B cell (primary cell): ENCODE measurements around the gene IFIT2. TPM values are rescaled to one million over a fixed set of nuclear protein-coding genes. Genes with fewer than 3 reads are reported as not detected.
A peak's percentile ranks its signal among the peaks of the same experiment; 100 is the strongest.

Experiments
- ATAC-seq: fragments of 200-7000 bp; cut with Tn5 transposase; one replicate; pipeline ENCODE4 v1.10.0; 2021; ENCODE audit warnings: low read depth, mild to moderate bottlenecking, moderate number of reproducible peaks, moderate library complexity
- CTCF ChIA-PET: fragments of 350-600 bp; sonication (Branson Sonifier 250); formaldehyde crosslinking; loops from one replicate; lab custom pipeline; 2021; ENCODE audit warnings: antibody characterized with exemption, inconsistent platforms; lab: Charles Lee
- POLR2A ChIA-PET: fragments of 350-600 bp; sonication (Branson Sonifier 250); formaldehyde crosslinking; loops from one replicate; lab custom pipeline; 2021; ENCODE audit warnings: antibody characterized with exemption; lab: Charles Lee
- DNase-seq: peaks from one replicate; pipeline ENCODE4 v3.0.0; 2013
- H2AFZ ChIP-seq: 2 replicates; pipeline ENCODE4 v1.6.1; 2012; ENCODE audit warnings: mild to moderate bottlenecking, low read depth, low read length; ENCODE audit not compliant: insufficient read depth, poor library complexity, severe bottlenecking
- H3K27ac ChIP-seq, 2 donors: 1 replicate in 1 of 2; 2 replicates in 1 of 2; pipeline ENCODE4 v1.5.1; 2012 to 2013; ENCODE audit warnings: low read length in 2 of 2, mild to moderate bottlenecking in 2 of 2, moderate library complexity in 1 of 2
- H3K27me3 ChIP-seq, 4 experiments: fragments of 200-600 bp in 1 of 4; sonication (generic) in 1 of 4; replicated peaks in 1 of 4; 1 replicate in 2 of 4; 2 replicates in 2 of 4; pipeline versions ENCODE4 v1.6.1 to v1.7.0; 2013 to 2016; ENCODE audit warnings: low read length in 3 of 4, mild to moderate bottlenecking in 2 of 4, mixed read lengths in 1 of 4, moderate library complexity in 1 of 4; ENCODE audit not compliant: insufficient read depth in 4 of 4, control insufficient read depth in 3 of 4; ENCODE audit errors: control extremely low read depth in 1 of 4
- H3K36me3 ChIP-seq, 2 experiments: replicated peaks in 1 of 2; 1 replicate in 1 of 2; 2 replicates in 1 of 2; pipeline versions ENCODE4 v1.6.1 to v1.7.1; 2013; ENCODE audit warnings: low read length in 1 of 2; ENCODE audit not compliant: insufficient read depth in 2 of 2, control insufficient read depth in 1 of 2; ENCODE audit errors: control extremely low read depth in 1 of 2, extremely low read depth in 1 of 2
- H3K4me1 ChIP-seq, 2 donors: fragments of 200-600 bp in 1 of 2; sonication (generic) in 1 of 2; 1 replicate in 1 of 2; 2 replicates in 1 of 2; pipeline versions ENCODE4 v1.5.1 to v1.6.1; 2013 to 2017; ENCODE audit warnings: low read length in 2 of 2; ENCODE audit not compliant: control insufficient read depth in 2 of 2, insufficient read depth in 2 of 2
- H3K4me2 ChIP-seq: replicated peaks from 2 replicates; pipeline ENCODE3; 2012; ENCODE audit warnings: mild to moderate bottlenecking, low read depth, low read length; ENCODE audit not compliant: poor library complexity, severe bottlenecking
- H3K4me3 ChIP-seq, 5 experiments: fragments of 200-600 bp in 1 of 5; sonication (generic) in 1 of 5; 1 replicate in 3 of 5; 2 replicates in 2 of 5; pipeline versions ENCODE4 v1.5.1 to v1.7.0; 2011 to 2016; ENCODE audit warnings: low read length in 4 of 5, mild to moderate bottlenecking in 4 of 5, low read depth in 2 of 5, control low read depth in 1 of 5, moderate library complexity in 1 of 5; ENCODE audit not compliant: insufficient read depth in 1 of 5; ENCODE audit errors: control extremely low read depth in 1 of 5, extremely low read depth in 1 of 5
- H3K79me2 ChIP-seq: fragments of 200-600 bp; sonication (generic); one replicate; pipeline ENCODE4 v1.6.0; 2016; ENCODE audit warnings: low read length; ENCODE audit not compliant: control insufficient read depth, insufficient read depth
- H3K9ac ChIP-seq: fragments of 200-600 bp; sonication (generic); 2 replicates; pipeline ENCODE4 v1.6.1; 2017; ENCODE audit warnings: mild to moderate bottlenecking, low read length, moderate library complexity
- H3K9me3 ChIP-seq, 3 donors: one replicate each; pipeline versions ENCODE4 v1.6.1 to v1.7.1; 2013; ENCODE audit warnings: low read length in 2 of 3; ENCODE audit not compliant: control insufficient read depth in 2 of 3, insufficient read depth in 1 of 3; ENCODE audit errors: control extremely low read depth in 1 of 3
- H4K20me1 ChIP-seq: 2 replicates; pipeline ENCODE4 v1.6.0; 2012; ENCODE audit warnings: mild to moderate bottlenecking, low read length; ENCODE audit not compliant: insufficient read depth, control insufficient read depth, poor library complexity, severe bottlenecking
- H3K27ac Mint-ChIP-seq: one replicate; pipeline ENCODE4 v1.8.0; 2021; ENCODE audit warnings: mixed read lengths
- H3K27me3 Mint-ChIP-seq: one replicate; pipeline ENCODE4 v1.8.0; 2021; ENCODE audit warnings: mixed read lengths
- H3K4me1 Mint-ChIP-seq: one replicate; pipeline ENCODE4 v1.8.0; 2021; ENCODE audit warnings: mixed read lengths
- H3K4me3 Mint-ChIP-seq: one replicate; pipeline ENCODE4 v1.8.0; 2021; ENCODE audit warnings: mixed read lengths
- H3K9me3 Mint-ChIP-seq: one replicate; pipeline ENCODE4 v1.8.0; 2022; ENCODE audit warnings: mixed read lengths; ENCODE audit not compliant: insufficient read depth
- EZH2 ChIP-seq: IDR thresholded peaks from 2 replicates; pipeline ENCODE4 v1.6.1; 2012; ENCODE audit warnings: borderline replicate concordance, low read depth, mild to moderate bottlenecking, moderate library complexity, low read length; ENCODE audit not compliant: insufficient read depth, poor library complexity, severe bottlenecking
- WGBS: methylation state at CpG from one replicate; pipeline ENCODE4 v1.1.5; 2013; ENCODE audit warnings: missing lambda C conversion rate; ENCODE audit not compliant: insufficient coverage; 5-methylcytosine and 5-hydroxymethylcytosine counted together
- intact Hi-C: fragments of 100-400 bp; cut with micrococcal nuclease; formaldehyde crosslinking; loops from one replicate; pipeline ENCODE4 v1.10.0; 2022
- polyA minus RNA-seq: library from RNA; depleted of rRNA, polyadenylated mRNA; stranded (reverse); fragments of >200 nt; gene quantifications from 2 replicates; pipeline ENCODE4 v1.2.3, GENCODE V29; 2012
- polyA plus RNA-seq: library from polyadenylated mRNA; depleted of rRNA; stranded (reverse); fragments of >200 nt; gene quantifications from 2 replicates; pipeline ENCODE4 v1.2.3, GENCODE V29; 2012
- total RNA-seq, 2 donors: library from RNA; stranded (reverse); fragments of 120-200 nt in 1 of 2; gene quantifications; 1 replicate in 1 of 2; 2 replicates in 1 of 2; pipeline versions ENCODE4 v1.2.3 to v1.2.4, GENCODE V29; 2013 to 2022
- TF ChIP-seq, protein P1 (sequence below): fragments of 200-600 bp; IDR thresholded peaks from one replicate; pipeline ENCODE4 v1.8.0; 2022; ENCODE audit warnings: antibody characterized with exemption, mild to moderate bottlenecking

The IFIT2 gene, protein sequence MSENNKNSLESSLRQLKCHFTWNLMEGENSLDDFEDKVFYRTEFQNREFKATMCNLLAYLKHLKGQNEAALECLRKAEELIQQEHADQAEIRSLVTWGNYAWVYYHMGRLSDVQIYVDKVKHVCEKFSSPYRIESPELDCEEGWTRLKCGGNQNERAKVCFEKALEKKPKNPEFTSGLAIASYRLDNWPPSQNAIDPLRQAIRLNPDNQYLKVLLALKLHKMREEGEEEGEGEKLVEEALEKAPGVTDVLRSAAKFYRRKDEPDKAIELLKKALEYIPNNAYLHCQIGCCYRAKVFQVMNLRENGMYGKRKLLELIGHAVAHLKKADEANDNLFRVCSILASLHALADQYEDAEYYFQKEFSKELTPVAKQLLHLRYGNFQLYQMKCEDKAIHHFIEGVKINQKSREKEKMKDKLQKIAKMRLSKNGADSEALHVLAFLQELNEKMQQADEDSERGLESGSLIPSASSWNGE
- total RNA-seq (12.4 and 13.4 TPM in 2 replicates), polyA plus RNA-seq (2.5 and 3.6 TPM in 2 replicates), polyA minus RNA-seq (4.5 and 5.1 TPM in 2 replicates)
- 17.0 TPM for total RNA-seq (2013)

DNA sequence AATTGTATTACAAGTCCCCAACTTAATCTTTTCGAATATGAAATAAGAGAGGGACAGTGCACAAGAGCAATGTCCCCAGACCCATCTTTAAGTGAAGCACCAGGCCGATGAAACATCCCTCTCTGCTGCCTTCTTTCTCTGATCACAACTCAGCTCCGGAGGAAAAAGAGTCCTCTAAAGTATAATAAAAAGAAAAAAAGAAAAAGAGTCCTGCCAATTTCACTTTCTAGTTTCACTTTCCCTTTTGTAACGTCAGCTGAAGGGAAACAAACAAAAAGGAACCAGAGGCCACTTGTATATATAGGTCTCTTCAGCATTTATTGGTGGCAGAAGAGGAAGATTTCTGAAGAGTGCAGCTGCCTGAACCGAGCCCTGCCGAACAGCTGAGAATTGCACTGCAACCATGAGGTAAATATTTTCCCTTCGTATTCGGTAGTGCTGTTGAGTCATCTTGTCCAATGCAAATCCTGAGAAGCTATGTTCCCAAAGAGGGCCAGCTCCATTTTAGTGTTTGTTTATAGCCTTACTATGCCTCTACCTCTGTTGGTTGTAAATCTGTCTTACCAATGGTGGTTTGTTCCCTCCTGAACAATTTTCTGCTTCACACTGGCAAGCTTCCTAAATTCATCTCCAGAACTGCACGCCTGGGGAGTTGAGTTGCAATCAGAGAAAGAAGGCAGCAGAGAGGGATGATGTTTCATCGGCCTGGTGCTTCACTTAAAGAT, at the start of gene IFIT2:
Gene IFIT2 (plus strand): TSS at position 326 of the 725 bp plus-strand sequence. CDS start 78 bp downstream, at position 404.
- WGBS = 4% methylated on average over 4 of the region's 10 CpGs
- no peaks in the 10 kb centered on the region for H3K27me3 ChIP-seq
- CTCF ChIA-PET = interaction anchor here (1.0 to 5.0 kb wide), 10 partner anchors 8 to 113 kb away, joined by 3 to 34 read pairs (median 4); partner anchors contain the start of genes IFIT1 and IFIT5
- H2AFZ ChIP-seq = peak within 1 kb of the TSS; percentile 73
- H3K27me3 Mint-ChIP-seq = no peaks in the 10 kb centered on the region
- H3K4me1 Mint-ChIP-seq = peaks cover 54% of the 10 kb centered on the region
- DNase-seq = peak; percentile 87
- intact Hi-C loops = loop anchor here (1.0 to 5.0 kb wide), 7 partner anchors 25 to 1860 kb away; partner anchors contain the start of genes IFIT1, IFIT3, IFIT5 and KIF20B
- peaks cover 2 to 8% (median 3%) of the 10 kb centered on the region in 3 donors for H3K9me3 ChIP-seq
- peaks cover 7% of the 10 kb centered on the region for H4K20me1 ChIP-seq
- peak within 1 kb of the TSS; percentile 97 for H3K27ac Mint-ChIP-seq
- peak within 1 kb of the TSS; percentile 57 to 92 (median 76) for H3K4me3 ChIP-seq
- H3K79me2 ChIP-seq = peaks cover 45% of the 10 kb centered on the region
- ATAC-seq = peak; percentile 95
- H3K27ac ChIP-seq = peak within 1 kb of the TSS; percentile 93 to 94
- TF ChIP-seq, protein P1, sequence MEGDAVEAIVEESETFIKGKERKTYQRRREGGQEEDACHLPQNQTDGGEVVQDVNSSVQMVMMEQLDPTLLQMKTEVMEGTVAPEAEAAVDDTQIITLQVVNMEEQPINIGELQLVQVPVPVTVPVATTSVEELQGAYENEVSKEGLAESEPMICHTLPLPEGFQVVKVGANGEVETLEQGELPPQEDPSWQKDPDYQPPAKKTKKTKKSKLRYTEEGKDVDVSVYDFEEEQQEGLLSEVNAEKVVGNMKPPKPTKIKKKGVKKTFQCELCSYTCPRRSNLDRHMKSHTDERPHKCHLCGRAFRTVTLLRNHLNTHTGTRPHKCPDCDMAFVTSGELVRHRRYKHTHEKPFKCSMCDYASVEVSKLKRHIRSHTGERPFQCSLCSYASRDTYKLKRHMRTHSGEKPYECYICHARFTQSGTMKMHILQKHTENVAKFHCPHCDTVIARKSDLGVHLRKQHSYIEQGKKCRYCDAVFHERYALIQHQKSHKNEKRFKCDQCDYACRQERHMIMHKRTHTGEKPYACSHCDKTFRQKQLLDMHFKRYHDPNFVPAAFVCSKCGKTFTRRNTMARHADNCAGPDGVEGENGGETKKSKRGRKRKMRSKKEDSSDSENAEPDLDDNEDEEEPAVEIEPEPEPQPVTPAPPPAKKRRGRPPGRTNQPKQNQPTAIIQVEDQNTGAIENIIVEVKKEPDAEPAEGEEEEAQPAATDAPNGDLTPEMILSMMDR = no peak
- no peak for TF ChIP-seq EZH2
- H3K4me3 Mint-ChIP-seq = peak within 1 kb of the TSS; percentile 94
- H3K9ac ChIP-seq = peak within 1 kb of the TSS; percentile 69
- POLR2A ChIA-PET = interaction anchor here (0.6 to 1.4 kb wide), 4 partner anchors 9 to 112 kb away, joined by 3 to 7 read pairs (median 4); partner anchors contain the start of genes IFIT3 and IFIT5
- H3K9me3 Mint-ChIP-seq = no peaks in the 10 kb centered on the region
- H3K4me2 ChIP-seq = peak within 1 kb of the TSS; percentile 71
- H3K36me3 ChIP-seq = peaks cover 0 to 14% of the 10 kb centered on the region in 2 experiments
- peaks cover 37% of the 10 kb centered on the region in 2 donors for H3K4me1 ChIP-seq
